ENCODE results near the gene EEF1B2.
"Not testable (repeated sequence)": the region's sequence is repeated elsewhere in the genome, so short reads cannot be mapped to it uniquely, and the experiment has no call there.

Gene EEF1B2

DNA sequence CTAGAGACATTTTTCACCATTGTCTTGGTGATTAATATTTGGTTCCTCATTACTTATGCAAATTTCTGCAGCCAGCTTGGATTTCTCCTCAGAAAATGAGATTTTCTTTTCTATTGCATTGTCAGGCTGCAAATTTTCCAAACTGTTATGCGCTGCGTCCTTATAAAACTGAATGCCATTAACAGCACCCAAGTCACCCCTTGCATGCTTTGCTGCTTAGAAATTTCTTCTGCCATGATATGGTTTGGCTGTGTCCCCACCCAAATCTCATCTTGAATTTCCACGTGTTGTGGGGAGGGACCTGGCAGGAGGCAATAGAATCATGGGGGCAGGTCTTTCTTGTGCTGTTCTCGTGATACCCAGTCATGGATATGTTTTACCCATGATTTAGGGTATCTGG is 8.5 kb downstream of the EEF1B2 start:
- DNase-seq: not testable (repeated sequence)

- not testable (repeated sequence) for DNase-seq
Measured at GRCh38 chr2:206171624-206172397, 12.1 kb downstream of the EEF1B2 start.

- DNase-seq: no peak
Measured at GRCh38 chr2:206173147-206173546, 13.5 kb downstream of the EEF1B2 start.

DNA sequence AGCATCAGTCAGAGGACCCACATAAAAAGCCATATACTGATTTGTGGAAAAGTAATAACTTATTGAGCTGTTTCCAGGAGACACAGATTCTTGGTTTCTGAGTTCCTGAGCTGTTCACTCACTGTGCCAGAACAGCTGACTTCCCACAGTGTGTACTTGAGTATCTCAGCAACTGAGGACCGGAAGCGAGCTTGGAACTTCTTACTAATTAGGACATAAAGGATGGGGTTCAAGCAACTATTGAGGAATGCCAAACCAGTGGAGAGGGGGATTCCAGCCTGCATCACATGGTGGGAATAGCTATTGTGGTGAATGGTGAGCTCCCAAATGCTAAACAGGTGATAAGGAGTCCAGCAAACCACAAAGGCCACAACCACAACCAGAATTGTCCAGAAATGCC is 16.4 kb downstream of the EEF1B2 start:
- DNase-seq: no peak

DNA sequence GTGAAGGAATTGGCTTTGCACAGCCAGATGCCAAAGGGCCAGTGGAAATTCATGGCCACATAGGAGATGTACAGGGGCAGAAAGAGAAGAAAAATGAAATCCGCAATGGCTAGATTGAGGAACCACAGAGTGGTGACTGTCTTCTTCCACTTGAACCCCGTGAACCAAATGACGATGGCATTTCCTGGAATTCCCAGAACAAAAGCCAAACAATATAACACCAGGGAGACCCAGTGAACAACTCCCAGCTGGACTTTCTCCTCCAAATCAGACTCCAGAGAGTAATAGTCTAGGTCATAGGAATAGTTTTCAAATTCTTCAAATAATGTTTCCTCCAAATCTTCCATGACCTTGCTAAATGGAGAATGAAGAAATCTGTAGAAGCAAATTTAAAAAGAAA is 17.2 kb downstream of the EEF1B2 start:
- no peak for DNase-seq

DNA sequence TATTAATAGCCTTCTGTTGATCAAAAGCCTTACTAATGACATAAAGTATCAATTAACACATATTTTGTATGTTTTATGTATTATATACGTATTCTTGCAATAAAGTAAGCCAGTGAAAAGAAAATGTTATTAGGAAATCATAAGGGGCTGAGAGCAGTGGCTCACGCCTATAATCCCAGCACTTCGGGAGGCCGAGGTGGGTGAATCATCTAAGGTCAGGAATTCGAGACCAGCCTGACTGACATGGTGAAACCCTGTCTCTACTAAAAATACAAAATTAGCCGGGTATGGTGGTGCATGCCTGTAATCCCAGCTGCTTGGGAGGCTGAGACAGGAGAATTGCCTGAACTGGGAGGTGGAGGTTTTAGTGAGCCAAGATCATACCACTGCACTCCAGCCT is 21.8 kb downstream of the EEF1B2 start:
- DNase-seq: not testable (repeated sequence)

DNA sequence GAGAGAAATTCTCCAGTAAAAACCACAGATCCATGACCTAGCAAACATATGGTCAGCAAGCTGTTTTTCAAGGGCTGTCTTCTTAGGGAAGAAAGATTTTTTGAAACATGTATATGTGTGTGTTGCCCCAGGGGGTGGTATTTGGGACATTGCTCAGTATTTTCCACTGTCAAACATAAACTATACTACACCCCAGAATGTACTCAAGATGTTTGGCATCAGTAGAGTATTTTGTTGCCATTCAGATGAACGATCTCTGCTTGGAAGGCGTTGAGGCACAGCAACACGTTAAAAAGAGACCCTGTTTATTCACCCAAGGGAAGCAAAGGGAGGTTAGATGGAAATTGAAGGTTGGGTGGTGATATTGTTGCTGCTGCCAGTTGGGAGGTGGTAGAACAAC is 30.0 kb downstream of the EEF1B2 start:
- DNase-seq: no peak

- DNase-seq: no peak
Measured at GRCh38 chr2:206190111-206190510, 30.4 kb downstream of the EEF1B2 start.

DNA sequence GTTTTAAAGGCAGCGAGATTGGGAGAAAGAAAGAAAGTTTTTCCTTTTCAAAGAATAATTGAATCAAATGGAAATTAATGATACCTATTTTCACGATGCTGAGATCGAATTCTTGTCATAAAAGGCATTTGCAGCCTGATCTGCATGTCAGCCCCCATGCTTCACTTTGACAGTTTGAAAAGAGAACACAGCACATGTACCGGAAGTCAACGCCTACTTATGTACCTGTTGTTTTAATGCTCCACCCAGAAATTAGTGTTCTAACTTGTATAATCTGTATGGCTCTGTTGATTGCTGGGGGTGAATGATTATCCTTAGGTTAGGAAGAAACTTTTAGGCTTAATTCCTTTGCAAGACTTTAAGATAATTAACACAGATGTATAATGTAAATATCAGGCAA is 31.0 kb downstream of the EEF1B2 start:
- DNase-seq: no peak

GRCh38 chr2:206192157-206192556 is 32.5 kb downstream of the EEF1B2 start:
- no peak for DNase-seq

GRCh38 chr2:206193671-206194357 is 34.1 kb downstream of the EEF1B2 start:
- no peak for DNase-seq

GRCh38 chr2:206198677-206199076 is 39.0 kb downstream of the EEF1B2 start:
- no peak for DNase-seq

DNA sequence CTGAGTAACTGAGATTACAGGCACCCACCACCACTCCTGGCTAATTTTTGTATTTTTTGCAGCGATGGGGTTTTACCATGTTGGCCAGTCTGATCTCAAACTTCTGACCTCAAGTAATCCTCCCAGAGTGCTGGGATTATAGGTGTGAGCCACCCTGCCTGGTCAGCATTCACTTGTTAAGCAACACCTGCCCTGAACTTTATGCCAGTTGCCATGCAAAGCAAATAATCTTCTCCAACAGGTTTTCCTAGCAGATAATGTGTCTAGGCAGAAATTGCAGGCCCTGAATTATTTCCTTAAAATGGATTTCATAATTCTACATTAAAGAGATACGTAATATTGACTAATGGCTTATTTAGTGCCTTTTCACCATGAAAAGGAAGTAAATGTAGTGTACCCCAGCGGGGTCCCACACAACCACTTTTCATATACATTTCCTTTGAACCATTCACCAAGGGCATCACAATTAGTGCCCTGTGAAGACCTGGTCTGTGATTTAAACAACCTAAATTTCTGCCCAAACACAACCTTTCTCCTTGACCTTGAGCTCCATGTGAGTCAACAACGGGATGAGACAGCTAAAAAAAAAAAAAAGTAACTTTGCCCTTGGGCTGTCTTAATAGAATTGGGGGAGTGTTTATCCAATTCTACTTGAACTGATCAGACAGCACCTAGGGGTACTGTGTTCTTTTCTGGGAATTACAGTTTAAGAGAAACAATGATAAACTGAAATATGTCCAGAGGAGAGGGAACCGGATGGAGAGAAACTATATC is 41.6 kb downstream of the EEF1B2 start:
- no peak for DNase-seq

- no peak for DNase-seq
Measured at GRCh38 chr2:206202446-206202845, 42.8 kb downstream of the EEF1B2 start.

GRCh38 chr2:206203331-206203730 is 43.6 kb downstream of the EEF1B2 start:
- DNase-seq: no peak

DNA sequence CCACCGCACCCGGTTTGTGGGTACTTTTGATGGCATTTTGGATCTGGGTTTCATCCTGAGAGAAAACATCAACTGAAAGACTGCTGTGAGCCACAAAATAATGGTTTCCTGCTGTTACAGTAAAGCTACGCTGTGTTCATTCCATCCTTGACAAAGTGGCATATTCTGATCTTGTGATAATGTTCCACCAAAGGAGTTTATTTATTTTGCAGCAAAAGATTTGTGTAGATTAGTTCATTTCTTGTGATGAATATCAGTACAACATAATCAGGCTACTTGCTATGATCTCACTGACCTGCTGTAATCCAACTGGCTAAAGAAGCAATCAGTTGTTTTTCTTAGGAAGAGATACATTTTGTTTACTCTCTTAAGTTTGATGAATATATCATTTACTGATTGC is 45.0 kb downstream of the EEF1B2 start:
- no peak for DNase-seq

DNA sequence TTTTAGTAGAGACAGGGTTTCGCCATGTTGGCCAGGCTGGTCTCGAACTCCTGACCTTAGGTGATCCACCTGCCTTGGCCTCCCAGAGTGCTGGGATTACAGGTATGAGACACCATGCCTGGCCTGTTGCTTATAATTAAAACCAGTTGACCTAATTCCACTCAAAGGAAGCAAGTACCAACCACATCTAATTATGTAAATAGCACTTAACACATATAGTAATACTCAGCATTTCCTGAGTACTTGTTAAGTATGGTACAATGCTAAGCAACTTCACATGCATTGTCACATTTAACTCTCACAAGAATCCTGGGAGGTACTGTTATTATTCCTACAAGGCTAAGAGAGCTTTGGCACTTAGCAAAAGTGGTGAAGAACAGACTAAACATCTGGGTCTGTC is 47.6 kb downstream of the EEF1B2 start:
- DNase-seq: not testable (repeated sequence)

GRCh38 chr2:206208900-206209299 is 49.2 kb downstream of the EEF1B2 start:
- no peak for DNase-seq

DNA sequence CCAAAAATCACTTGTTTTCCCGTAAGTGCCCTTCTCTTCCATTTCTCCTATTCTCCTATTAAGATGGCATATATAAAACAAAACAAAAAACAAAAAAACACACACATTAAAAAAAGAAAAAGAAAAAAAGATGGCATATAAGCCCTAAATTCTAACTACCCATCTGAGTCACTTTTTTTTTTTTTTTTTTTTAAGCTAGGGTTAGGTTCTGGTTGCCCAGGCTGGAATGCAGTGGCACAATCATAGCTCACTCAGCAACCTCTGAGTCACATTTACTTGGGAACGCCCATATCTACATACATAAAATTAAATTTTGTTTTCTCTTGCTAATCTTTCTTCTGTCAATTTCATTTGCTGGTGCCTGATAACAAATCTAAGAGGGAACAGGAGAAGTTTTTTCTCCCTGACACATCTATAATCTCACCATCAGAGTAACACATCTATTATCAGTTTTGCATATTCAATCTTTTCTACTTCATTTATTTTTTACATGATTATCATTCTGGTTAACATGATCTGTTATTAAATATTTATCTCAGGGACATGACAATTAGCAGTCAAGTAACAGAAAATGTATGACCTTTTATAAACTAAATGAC is 52.1 kb downstream of the EEF1B2 start:
- no peak for DNase-seq
